Middle frontal gyrus (tissue), 1 donor: Measurements from ENCODE around the gene TMEM163.

ENCODE experiments used
- DNase-seq: peaks from one replicate; pipeline ENCODE4 v3.0.0-alpha.2; 2015; ENCODE audit warnings: low spot score; ENCODE audit errors: extremely low spot score

Gene TMEM163

GRCh38 chr2:134693359-134694330 lies 25.2 kb downstream of the TMEM163 start:
- no peak for DNase-seq

DNA sequence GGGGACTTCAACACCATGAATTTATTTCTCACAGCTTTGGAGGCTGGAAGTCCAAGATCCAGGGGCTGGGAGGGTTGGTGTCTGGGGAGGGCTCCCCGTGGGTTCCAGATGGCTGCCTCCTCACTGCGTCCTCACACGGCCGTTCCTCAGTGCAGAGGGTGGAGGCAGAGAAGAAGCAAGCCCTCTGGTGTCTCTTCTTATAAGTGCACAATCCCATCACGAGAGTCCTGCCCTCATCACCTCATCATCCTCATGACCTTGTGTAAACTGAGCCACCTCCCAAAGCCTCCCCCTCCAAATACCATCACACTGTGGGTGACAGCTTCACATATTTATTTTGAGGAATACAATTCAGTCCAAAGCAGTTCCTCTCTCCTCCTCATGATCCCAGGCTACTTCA lies 26.3 kb downstream of the TMEM163 start:
- DNase-seq, result no peak

DNA sequence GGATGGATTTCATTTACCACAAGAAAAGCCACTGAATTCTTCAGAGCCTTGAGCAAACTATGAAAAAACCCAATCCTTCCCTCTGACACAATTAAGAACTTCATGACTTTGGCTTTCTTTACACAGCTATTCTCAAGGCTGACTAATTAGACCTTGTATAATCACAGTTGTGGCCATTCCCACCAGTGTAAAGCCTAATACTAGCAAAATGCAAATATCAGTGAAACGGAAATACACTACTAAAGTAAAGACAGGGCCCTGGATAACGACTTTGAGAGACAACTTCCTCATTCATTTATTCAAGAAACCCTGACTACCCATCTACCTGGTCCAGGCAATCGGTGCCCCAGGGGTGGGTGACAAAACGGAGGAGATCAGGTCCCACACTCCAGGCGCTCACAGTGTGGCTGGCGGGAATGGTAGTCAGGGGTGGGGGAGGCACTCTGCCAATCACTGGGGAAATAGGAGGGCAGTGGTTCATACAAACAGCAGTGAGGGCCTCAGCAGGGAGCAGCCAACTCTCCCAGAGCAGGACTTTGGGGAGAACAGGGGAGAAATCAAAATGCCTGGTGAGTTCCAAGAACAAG lies 28.1 kb downstream of the TMEM163 start:
- no peak for DNase-seq

- DNase-seq, result no peak
Measured at GRCh38 chr2:134689315-134689714, 29.5 kb downstream of the TMEM163 start.

GRCh38 chr2:134685967-134686366 lies 32.8 kb downstream of the TMEM163 start:
- no peak for DNase-seq

DNA sequence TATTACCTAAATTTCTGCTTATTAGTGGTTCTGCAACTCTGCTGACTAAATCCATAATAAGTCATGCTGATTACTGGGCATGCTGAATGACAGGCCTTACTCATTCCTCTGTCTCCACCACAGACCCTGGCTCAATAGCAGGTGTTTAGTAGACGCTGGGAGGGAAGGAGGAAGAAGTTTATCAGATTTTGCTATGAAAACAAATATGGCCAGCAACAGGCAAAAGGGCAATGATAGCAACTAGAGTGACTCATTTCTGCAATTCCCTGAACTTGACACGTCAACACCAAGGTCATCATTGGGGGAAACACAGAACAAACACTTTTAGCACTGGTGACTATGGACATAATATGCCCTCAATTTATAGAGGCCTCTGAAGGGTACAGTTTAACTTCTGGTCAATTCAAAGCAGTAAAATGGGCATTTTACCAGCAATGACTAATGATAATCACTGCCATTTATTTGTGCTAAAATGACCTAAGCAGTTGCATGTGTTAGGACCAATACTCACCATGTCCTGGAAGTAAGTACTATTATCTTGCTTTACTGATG lies 35.2 kb downstream of the TMEM163 start:
- no peak for DNase-seq

DNA sequence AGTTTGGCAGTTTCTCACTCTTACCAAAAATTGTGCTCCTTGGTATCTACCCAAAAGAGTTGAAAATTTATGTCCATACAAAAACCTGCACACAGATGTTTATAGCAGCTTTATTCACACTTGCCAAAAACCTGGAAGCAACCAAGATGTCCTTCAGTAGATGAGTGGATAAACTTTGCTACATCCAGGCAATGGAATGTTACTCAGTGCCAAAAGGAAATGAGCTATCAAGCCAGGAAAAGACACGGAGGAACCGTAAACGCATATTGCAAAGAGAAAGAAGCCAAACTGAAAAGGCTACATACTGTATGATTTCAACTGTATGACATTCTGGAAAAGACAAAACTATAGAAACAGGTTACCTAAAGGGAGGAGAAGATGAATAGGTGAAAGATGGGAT lies 36.1 kb downstream of the TMEM163 start:
- no peak for DNase-seq

GRCh38 chr2:134681201-134681600 lies 37.6 kb downstream of the TMEM163 start:
- DNase-seq, result no peak

- DNase-seq, result no peak
Measured at GRCh38 chr2:134679745-134680144, 39.1 kb downstream of the TMEM163 start.

- DNase-seq, result no peak
Measured at GRCh38 chr2:134679294-134679693, 39.5 kb downstream of the TMEM163 start.

DNA sequence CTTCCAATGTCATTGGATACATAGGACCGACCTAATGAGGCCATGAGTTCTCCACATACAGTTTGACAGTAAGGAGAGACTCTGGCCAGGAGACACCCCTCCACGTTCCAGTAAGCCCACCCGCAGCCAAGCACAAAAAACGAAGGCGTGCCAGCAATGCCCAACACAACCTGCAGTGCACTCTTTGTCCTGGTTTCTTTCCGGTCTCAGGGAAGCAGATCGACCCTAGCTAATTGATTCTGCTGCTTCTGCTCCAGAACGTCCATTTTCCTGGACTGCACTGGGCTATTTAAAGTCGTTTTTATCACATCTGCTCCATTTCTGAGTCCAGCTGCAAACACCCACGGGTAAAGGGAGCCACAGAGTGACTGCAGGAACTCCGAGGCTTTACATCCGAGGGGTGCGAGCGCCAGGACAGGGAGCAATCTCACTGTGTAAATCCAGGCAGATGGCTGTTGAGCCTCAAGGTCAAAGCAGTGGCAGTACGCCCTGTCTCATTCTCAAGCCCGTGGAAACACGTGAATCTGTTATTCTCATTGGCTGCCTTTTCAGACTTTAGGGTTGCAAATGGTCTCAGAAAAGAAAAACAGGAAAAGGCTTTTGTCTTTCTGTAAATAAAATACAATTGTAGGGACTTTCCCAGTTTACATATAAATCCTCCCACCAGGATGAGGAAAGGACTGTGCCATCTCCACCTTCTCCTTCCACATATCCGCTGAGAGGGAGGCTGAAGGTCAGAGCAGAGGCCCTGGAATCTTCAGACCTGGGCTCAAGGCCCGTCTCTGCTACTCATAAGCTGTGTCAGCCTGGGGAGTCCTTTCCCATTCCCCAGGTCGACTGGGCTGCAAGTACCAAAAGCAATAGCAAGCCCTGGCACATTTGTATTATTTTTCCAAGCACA lies 40.7 kb downstream of the TMEM163 start:
- no peak for DNase-seq

DNA sequence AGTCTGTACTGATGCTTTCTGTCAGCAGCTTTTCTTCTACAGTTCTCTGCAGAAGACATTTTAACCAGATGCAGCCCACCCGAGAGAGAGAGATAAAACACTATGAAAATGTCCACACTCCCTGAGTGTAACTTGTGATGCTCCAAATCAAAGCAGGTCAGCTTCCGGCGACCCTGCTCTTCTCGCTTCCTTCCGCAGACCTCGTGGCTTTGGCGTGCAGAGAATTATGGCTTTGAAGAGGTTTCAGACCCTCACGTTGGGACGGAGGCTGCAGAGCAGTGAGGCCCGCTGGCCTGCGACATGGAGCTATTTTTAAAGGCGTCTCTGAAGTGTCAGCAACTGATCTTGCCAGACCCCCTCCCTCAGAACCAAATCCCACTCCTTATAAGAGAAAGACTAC lies 41.8 kb downstream of the TMEM163 start:
- no peak for DNase-seq

DNA sequence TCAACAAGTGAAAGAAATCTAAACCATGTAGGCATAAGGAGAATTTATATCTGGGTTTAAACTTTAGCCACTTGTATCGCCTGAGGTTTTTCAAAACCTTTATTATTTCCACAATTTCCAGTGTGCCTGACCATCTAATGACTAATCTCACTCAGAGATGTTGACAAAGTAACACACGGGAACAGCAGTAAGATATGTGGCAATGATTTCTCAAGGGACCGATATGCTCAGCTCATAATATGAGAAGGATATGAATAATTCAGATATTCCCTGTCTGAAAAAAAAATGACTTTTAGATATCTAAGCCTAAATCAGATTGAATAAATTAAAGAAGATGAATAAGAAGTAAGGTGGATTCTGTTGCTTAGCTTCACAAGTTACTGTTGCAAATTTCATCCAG lies 43.5 kb downstream of the TMEM163 start:
- DNase-seq, result no peak

DNA sequence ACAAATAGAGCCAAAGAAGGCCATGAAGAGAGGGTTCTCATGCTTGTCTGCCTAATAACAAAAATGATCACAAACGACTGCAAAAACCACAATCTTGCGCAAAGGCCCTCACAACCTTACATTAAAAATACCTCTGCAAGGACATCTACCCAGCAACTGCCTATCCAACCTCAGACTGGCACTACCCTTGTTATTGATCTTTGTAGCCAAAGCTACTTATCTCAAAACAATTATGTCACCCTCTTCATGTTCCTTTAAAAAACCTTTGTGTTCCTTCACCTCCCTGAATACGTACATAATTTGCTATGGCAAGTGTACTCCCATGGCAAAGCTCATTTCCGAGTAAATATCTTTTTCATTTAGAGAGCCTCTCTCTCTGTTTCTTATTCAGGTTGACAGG lies 44.1 kb downstream of the TMEM163 start:
- DNase-seq, result no peak

GRCh38 chr2:134671513-134671912 lies 47.3 kb downstream of the TMEM163 start:
- DNase-seq, result no peak

DNA sequence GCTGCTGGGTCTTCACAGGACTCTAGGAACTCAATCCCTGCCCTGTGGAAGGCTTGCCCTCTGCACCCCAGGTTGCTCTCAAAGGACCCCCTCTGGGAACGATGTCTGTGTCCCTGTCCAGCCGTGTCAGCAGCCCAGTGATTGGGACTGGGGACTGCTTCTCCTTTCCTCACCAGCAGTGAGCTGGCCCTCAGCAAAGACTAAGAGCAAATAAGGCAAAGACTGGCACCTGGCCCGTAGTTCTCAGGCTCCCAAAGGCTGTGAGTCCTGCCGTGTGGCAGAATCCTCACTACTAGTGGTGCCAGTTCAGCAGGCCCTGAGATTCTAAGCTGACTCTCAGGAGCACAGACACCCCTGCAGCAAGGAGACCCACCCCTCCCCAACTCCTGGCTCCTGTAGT lies 47.8 kb downstream of the TMEM163 start:
- DNase-seq, result no peak

GRCh38 chr2:134669731-134670669 lies 48.8 kb downstream of the TMEM163 start:
- DNase-seq, result no peak

DNA sequence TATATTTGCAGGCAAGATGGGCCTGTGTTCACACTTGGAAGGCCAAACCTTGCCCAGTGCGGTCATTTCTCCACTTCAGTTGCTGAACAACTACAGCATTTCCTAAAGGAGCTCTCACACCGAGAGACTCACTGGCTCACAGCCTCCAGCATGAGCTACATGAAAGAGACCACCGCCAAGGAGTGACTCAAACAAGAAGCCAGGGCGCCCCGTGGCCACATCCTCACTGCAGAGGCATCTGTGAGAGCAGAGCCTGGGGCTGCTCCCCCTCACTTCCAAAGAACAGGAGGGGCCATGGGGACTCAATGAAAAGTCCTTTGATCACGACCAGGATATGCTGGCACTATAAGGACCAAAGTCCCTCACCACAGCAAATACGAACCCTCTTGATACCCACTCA lies 50.0 kb downstream of the TMEM163 start:
- no peak for DNase-seq

- DNase-seq, result no peak
Measured at GRCh38 chr2:134667541-134667940, 51.3 kb downstream of the TMEM163 start.

- no peak for DNase-seq
Measured at GRCh38 chr2:134667081-134667480, 51.7 kb downstream of the TMEM163 start.
